Tibial nerve (tissue), 4 donors: Measurements from ENCODE around the gene NFE2L1. TPM values are rescaled to one million over a fixed set of nuclear protein-coding genes. Genes with fewer than 3 reads are reported as not detected.

Experiments used
- DNase-seq, 2 donors: peaks; one replicate each; pipeline ENCODE4 v3.0.0-alpha.2; 2019; ENCODE audit warnings: low spot score in 2 of 2
- H3K27ac ChIP-seq, 4 donors: fragments of 200-600 bp; sonication (generic) in 3 of 4; one replicate each; pipeline ENCODE4 v1.5.1; 2017 to 2019; ENCODE audit warnings: mild to moderate bottlenecking in 1 of 4
- H3K27me3 ChIP-seq, 2 donors: fragments of 200-600 bp; sonication (generic) in 1 of 2; one replicate each; pipeline versions ENCODE4 v1.5.1 to v1.6.0; 2017 to 2019
- H3K36me3 ChIP-seq, 3 donors: fragments of 200-600 bp; sonication (generic); one replicate each; pipeline ENCODE4 v1.5.1; 2018 to 2019
- H3K4me1 ChIP-seq, 4 donors: fragments of 200-600 bp; sonication (generic) in 3 of 4; one replicate each; pipeline ENCODE4 v1.5.1; 2017 to 2019
- H3K4me3 ChIP-seq, 4 donors: fragments of 200-600 bp; sonication (generic) in 3 of 4; one replicate each; pipeline ENCODE4 v1.5.1; 2017 to 2019; ENCODE audit warnings: mild to moderate bottlenecking in 1 of 4, moderate library complexity in 1 of 4
- H3K9me3 ChIP-seq, 4 donors: fragments of 200-600 bp; sonication (generic) in 3 of 4; one replicate each; pipeline ENCODE4 v1.5.1; 2017 to 2019
- CTCF ChIP-seq, 5 experiments: fragments of 200-600 bp in 3 of 5; fragments of 450-650 bp in 2 of 5; sonication (generic) in 3 of 5; IDR thresholded peaks; one replicate each; pipeline ENCODE4 v1.5.1; 2016 to 2019; ENCODE audit warnings: antibody characterized with exemption in 5 of 5, mild to moderate bottlenecking in 3 of 5, moderate library complexity in 2 of 5
- EP300 ChIP-seq, 2 donors: sonication (generic); formaldehyde crosslinking; IDR thresholded peaks; one replicate each; pipeline ENCODE4 v1.6.1; 2017; ENCODE audit warnings: antibody characterized with exemption in 2 of 2, mild to moderate bottlenecking in 1 of 2
- POLR2A ChIP-seq, 2 donors: fragments of 450-650 bp; IDR thresholded peaks; one replicate each; pipeline ENCODE4 v1.6.1; 2017; ENCODE audit warnings: antibody characterized with exemption in 2 of 2, mild to moderate bottlenecking in 2 of 2, moderate library complexity in 2 of 2
- WGBS, 2 donors: methylation state at CpG; one replicate each; pipeline ENCODE4 v1.1.5; 2018; 5-methylcytosine and 5-hydroxymethylcytosine counted together
- total RNA-seq, 4 donors: library from RNA; depleted of rRNA; stranded (reverse); fragments of >200 nt; gene quantifications; one replicate each; pipeline ENCODE4 v1.1.0, GENCODE V29; 2016

The NFE2L1 gene
- total RNA-seq, 4 donors from 2014 or later = 216 to 327 (median 255) TPM

- DNase-seq = no peak
- H3K9me3 ChIP-seq = no peaks in the 10 kb centered on the region
- WGBS, 2 donors = 56 to 93% methylated on average over 2 of the region's 2 CpGs
- H3K4me1 ChIP-seq = peaks cover 0 to 74% (median 40%) of the 10 kb centered on the region in 4 donors
- no peak overlapping the region for H3K4me3 ChIP-seq
- peaks cover 3 to 73% (median 36%) of the 10 kb centered on the region in 3 donors for H3K36me3 ChIP-seq
- H3K27ac ChIP-seq = peak overlapping the region in 1 of 4 donors; percentile 97
- TF ChIP-seq CTCF (IDR thresholded peaks at IDR 0.05) (no peak), EP300 (IDR thresholded peaks at IDR 0.05) (no peak), POLR2A (IDR thresholded peaks at IDR 0.05) (no peak)
- H3K27me3 ChIP-seq = no peaks in the 10 kb centered on the region
These were observed 8.7 kb downstream of the NFE2L1 start for GRCh38 chr17:48056879-48057278.

GRCh38 chr17:48057626-48058025 is 9.5 kb downstream of the NFE2L1 start:
- Histone ChIP-seq H3K36me3 (peaks cover 3 to 81% (median 42%) of the 10 kb centered on the region in 3 donors), H3K4me1 (peaks cover 0 to 66% (median 33%) of the 10 kb centered on the region in 4 donors), H3K27me3 (no peaks in the 10 kb centered on the region), H3K9me3 (no peaks in the 10 kb centered on the region), H3K4me3 (no peak overlapping the region), H3K27ac (no peak overlapping the region)
- no peak for DNase-seq
- TF ChIP-seq EP300 (IDR thresholded peaks at IDR 0.05) (no peak), POLR2A (IDR thresholded peaks at IDR 0.05) (no peak), CTCF (IDR thresholded peaks at IDR 0.05) (no peak)
- WGBS, 2 donors = 73 to 80% methylated on average over 4 of the region's 4 CpGs

GRCh38 chr17:48058393-48059124 is 10.4 kb downstream of the NFE2L1 start:
- Histone ChIP-seq H3K9me3 (no peaks in the 10 kb centered on the region), H3K27me3 (no peaks in the 10 kb centered on the region), H3K27ac (no peak overlapping the region), H3K4me3 (no peak overlapping the region), H3K36me3 (peaks cover 3 to 90% (median 42%) of the 10 kb centered on the region in 3 donors), H3K4me1 (peaks cover 0 to 63% (median 24%) of the 10 kb centered on the region in 4 donors)
- no peak for DNase-seq
- WGBS, 2 donors = 79 to 89% methylated on average over 11 of the region's 11 CpGs
- TF ChIP-seq EP300 (IDR thresholded peaks at IDR 0.05) = no peak
- TF ChIP-seq CTCF (IDR thresholded peaks at IDR 0.05) = no peak
- TF ChIP-seq POLR2A (IDR thresholded peaks at IDR 0.05) = no peak

GRCh38 chr17:48059125-48059668 is 11.0 kb downstream of the NFE2L1 start:
- Histone ChIP-seq H3K4me1 (peaks cover 0 to 63% (median 18%) of the 10 kb centered on the region in 4 donors), H3K4me3 (no peak overlapping the region), H3K27me3 (no peaks in the 10 kb centered on the region), H3K36me3 (peaks cover 3 to 97% (median 42%) of the 10 kb centered on the region in 3 donors), H3K9me3 (no peaks in the 10 kb centered on the region), H3K27ac (peak overlapping the region in 1 of 4 donors; percentile 47)
- DNase-seq = no peak
- WGBS, 2 donors = 92 to 93% methylated on average over 32 of the region's 32 CpGs
- no peak for TF ChIP-seq POLR2A (IDR thresholded peaks at IDR 0.05)
- no peak for TF ChIP-seq CTCF (IDR thresholded peaks at IDR 0.05)
- TF ChIP-seq EP300 (IDR thresholded peaks at IDR 0.05) = no peak

- TF ChIP-seq POLR2A (IDR thresholded peaks at IDR 0.05) (no peak), EP300 (IDR thresholded peaks at IDR 0.05) (no peak), CTCF (IDR thresholded peaks at IDR 0.05) (no peak)
- Histone ChIP-seq H3K4me1 (peaks cover 0 to 62% (median 8%) of the 10 kb centered on the region in 4 donors), H3K36me3 (peaks cover 3 to 100% (median 42%) of the 10 kb centered on the region in 3 donors), H3K4me3 (no peak overlapping the region), H3K27me3 (no peaks in the 10 kb centered on the region), H3K9me3 (no peaks in the 10 kb centered on the region), H3K27ac (peak overlapping the region in 2 of 4 donors; percentile 47 to 62)
- WGBS, 2 donors = 58 to 68% methylated on average over 7 of the region's 7 CpGs
- peak in 1 of 2 donors; percentile 42 for DNase-seq
These were observed 12.1 kb downstream of the NFE2L1 start for GRCh38 chr17:48060249-48060648.
